Brain microvascular endothelial cell (primary cell): ENCODE data around the gene RASSF7.

Source experiments
- DNase-seq: peaks from one replicate; pipeline ENCODE4 v3.0.0-alpha.2; 2020
- H3K27ac ChIP-seq: fragments of 250-450 bp; sonication (Bioruptor Pico); 2 replicates; pipeline ENCODE4 v1.5.1; 2020; ENCODE audit warnings: mild to moderate bottlenecking, moderate library complexity
- H3K27me3 ChIP-seq: fragments of 250-450 bp; sonication (Bioruptor Pico); replicated peaks from 2 replicates; pipeline ENCODE4 v1.5.1; 2020; ENCODE audit warnings: mild to moderate bottlenecking
- H3K36me3 ChIP-seq: fragments of 250-450 bp; sonication (Bioruptor Pico); replicated peaks from 2 replicates; pipeline ENCODE4 v1.5.1; 2020; ENCODE audit warnings: mild to moderate bottlenecking
- H3K4me3 ChIP-seq: 2 replicates; pipeline ENCODE4 v1.5.1; 2011; ENCODE audit warnings: low read depth, mild to moderate bottlenecking, control low read depth, low read length, moderate library complexity
- in situ Hi-C: cut with HindIII; loops from 2 replicates; pipeline ENCODE4 v1.10.0; 2017; ENCODE audit warnings: low sequenced_read_pairs, low pct_ligation_motif_present
- TF ChIP-seq, protein P1 (sequence below): IDR thresholded peaks from 2 replicates; pipeline ENCODE4 v1.5.1; 2011; ENCODE audit warnings: low read depth, mild to moderate bottlenecking, moderate library complexity, low read length, control low read depth, inconsistent platforms; ENCODE audit errors: missing control alignments

RASSF7 gene

DNA sequence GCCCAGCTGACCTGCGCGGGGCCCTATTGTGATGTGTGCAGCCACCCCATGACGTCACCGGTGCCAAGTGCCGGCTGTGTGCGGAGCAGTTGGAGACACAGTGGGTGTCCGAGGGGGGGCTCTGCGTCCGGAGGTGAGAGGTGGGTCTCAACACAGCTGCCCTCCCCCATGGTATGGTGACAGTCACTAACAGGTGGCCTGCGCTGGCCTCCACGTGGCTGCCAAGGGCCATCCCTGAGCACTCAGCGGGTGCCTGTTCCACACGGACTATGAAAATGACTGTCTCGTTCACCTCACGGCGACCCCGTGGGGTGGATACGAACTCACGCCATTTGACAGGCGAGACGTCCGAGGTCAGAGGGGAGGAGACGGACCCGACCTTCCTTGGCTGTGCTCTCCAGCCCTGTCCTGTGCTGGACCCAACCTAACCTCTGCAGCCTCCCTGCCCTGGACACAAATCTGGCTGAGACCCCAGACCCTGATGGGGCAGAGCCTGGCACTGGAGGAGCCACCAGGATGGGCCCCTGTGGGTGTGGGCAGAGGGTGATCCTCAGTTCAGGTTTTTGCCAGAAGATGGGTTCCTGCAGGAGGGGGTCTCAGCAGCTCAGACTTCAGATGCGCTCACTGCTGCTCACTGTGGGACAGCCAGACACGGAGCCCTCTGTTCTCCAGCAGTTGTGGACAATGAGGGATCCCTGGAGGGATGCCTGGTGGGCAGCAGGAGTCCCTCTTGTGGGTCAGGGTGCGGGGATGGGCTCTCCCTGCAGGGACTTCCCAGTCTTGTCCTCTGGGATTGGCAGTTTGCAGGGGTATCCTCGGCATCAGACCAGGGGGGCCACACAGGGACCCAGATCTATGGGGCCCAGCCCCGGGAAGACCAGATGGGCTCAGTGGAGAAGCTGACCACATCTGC, 31.7 kb upstream of the RASSF7 start:
- in situ Hi-C loops = no loop called here
- DNase-seq = no peak
- Histone ChIP-seq H3K27ac (no peak overlapping the region), H3K27me3 (no peaks in the 10 kb centered on the region), H3K36me3 (peaks cover 23% of the 10 kb centered on the region), H3K4me3 (no peak overlapping the region)
- TF ChIP-seq, protein P1, sequence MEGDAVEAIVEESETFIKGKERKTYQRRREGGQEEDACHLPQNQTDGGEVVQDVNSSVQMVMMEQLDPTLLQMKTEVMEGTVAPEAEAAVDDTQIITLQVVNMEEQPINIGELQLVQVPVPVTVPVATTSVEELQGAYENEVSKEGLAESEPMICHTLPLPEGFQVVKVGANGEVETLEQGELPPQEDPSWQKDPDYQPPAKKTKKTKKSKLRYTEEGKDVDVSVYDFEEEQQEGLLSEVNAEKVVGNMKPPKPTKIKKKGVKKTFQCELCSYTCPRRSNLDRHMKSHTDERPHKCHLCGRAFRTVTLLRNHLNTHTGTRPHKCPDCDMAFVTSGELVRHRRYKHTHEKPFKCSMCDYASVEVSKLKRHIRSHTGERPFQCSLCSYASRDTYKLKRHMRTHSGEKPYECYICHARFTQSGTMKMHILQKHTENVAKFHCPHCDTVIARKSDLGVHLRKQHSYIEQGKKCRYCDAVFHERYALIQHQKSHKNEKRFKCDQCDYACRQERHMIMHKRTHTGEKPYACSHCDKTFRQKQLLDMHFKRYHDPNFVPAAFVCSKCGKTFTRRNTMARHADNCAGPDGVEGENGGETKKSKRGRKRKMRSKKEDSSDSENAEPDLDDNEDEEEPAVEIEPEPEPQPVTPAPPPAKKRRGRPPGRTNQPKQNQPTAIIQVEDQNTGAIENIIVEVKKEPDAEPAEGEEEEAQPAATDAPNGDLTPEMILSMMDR = no peak

DNA sequence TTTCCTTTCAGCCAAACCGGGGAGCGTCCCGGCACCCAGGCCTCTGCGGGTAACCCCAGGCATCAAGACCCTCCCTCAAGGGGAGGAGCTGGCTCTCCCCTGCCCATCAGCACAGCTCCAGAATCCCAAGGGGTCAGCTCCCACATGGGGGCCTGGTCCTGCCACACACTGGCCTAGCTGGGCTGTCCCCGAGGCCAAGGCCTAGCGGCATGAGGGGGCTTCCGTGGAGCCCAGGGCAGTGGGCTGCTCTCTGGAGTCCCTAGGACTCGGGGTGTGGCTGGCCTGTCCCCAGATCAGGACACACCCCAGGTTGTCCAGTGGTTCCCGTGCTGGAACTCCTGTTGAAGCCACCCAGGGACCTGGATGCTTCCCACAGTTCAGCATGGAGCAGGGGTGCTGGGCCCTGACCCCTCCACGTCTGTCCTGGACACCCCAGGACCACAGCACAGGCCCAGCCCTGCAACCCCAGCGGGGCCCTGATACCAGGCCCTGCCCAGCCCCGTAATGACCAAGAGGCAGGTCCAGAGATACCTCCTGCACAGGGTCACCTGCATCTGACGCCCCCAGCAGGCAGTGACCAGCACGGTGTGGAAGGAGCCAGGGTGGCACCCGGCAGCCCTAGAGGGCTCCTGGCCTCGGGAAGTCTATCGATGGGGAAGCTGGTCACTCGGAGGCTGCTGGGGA, 30.9 kb upstream of the RASSF7 start:
- Histone ChIP-seq H3K27me3 (no peaks in the 10 kb centered on the region), H3K27ac (no peak overlapping the region), H3K36me3 (peaks cover 23% of the 10 kb centered on the region), H3K4me3 (no peak overlapping the region)
- DNase-seq = no peak
- in situ Hi-C loops = no loop called here
- TF ChIP-seq, protein P1 = no peak

DNA sequence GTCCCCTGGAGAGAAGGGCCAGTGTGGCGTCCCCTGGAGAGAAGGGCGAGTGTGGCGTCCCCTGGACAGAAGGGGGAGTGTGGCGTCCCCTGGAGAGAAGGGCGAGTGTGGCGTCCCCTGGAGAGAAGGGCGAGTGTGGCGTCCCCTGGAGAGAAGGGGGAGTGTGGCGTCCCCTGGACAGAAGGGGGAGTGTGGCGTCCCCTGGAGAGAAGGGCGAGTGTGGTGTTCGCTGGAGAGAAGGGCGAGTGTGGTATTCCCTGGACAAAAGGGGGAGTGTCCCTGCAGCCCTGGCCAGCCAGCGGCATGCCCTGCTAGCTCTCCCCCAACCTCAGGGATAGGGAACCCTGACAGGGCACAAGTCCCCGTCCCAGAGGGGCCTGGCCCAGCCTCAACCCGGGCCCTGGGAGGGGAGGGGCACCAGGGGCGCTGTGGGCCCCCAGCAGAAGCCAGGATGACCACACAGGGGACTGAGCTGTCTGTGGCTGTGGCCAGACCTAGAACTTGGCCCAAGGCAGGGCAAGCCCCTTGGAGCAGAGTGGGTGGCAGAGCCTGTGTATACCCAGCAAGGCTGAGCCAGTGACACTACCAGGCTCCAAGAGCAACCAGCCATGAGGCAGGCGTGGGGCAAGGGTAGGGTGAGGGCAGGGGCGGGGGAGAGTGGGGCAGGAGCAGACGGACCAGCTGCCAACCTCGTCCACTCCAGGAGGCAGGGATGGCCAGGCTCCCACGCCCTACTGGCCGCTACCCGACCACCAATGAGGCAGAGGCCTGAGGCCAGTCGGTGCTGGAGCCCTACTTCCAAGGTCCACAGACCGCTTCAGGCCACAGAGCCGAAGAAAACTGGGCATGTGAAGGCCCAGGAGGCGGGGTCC, 29.6 kb upstream of the RASSF7 start:
- Histone ChIP-seq H3K36me3 (peaks cover 23% of the 10 kb centered on the region), H3K4me3 (no peak overlapping the region), H3K27ac (no peak overlapping the region), H3K27me3 (no peaks in the 10 kb centered on the region)
- DNase-seq = no peak
- in situ Hi-C loops = no loop called here
- TF ChIP-seq, protein P1 = no peak

DNA sequence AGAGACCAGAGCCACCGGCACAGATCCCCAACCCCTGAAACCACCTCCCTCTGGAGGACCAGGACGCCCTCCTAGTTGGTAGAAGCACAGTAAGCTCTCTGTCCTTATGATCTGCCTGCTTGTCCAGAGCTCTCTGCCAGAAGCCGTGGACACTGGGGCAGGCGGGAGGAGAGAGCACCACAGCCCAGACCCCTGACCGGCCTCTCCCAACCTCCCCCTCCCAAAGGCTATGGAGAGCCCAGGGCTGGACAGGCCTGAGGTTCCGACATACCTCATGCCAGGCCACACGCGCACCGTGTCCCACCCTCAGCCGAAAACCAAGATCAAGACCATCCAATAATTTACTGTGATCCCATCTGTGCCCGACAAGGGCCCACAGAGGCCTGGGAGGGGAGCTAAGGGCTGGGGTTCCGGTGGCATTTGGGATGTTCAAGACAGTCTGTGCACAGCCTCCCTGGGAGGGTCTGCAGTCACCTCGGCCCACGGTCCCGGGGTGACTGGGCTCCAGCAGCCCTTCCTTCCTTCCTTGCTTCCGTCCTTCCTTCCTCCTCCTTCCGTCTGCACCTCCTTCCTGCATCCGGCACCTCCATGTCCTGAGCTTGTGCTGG, 28.7 kb upstream of the RASSF7 start:
- TF ChIP-seq, protein P1 = no peak
- in situ Hi-C loops = no loop called here
- no peak overlapping the region for H3K4me3 ChIP-seq
- H3K36me3 ChIP-seq = peaks cover 23% of the 10 kb centered on the region
- DNase-seq = no peak
- H3K27me3 ChIP-seq = no peaks in the 10 kb centered on the region
- H3K27ac ChIP-seq = no peak overlapping the region

DNA sequence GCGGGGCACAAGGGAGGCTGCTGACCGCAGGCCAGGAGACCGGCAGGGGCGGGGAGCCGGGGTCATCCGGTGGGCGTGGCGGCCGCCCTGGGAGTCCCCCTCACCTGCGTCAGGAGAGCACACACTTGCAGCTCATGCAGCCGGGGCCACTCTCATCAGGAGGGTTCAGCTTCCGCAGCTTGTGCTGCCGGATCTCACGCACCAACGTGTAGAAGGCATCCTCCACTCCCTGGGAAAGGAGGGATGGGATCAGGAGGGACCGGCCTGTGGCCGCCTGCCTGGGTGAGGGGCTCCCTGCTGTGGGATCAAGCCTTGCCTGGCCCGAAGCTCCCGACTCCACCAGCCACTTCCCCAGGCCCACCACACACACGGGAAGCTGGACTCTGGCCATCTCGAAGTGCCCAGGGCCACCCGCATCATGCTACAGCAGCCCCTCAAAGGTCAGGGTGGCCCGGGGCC, 28.2 kb upstream of the RASSF7 start:
- TF ChIP-seq, protein P1 = no peak
- DNase-seq = no peak
- Histone ChIP-seq H3K27me3 (no peaks in the 10 kb centered on the region), H3K4me3 (no peak overlapping the region), H3K27ac (no peak overlapping the region), H3K36me3 (peaks cover 23% of the 10 kb centered on the region)
- in situ Hi-C loops = no loop called here
